ENCODE data around the gene GRIN2D.

GRIN2D gene

DNA sequence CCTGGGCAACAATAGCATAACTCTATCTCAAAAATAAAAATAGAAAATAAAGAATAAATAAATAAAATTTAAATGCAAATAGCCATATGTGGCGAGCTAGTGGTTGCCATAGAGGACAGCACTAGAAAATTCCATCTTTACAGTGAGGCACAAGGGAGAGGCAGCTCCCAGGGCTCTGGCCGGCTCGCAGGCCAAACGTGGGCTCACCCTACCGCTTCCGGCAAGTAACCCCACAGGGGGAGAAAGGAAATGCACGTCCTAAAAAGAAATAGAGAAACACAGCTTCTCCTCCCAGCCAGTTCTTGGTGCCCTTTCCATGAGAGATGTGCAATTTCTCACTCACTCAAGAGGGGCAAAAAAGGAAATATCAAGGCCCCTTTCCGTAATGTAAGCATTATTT lies 39.9 kb downstream of the GRIN2D start:
- Histone ChIP-seq H2AFZ (ENCODE audit: low read length) (no peak overlapping the region), H3K9me2 (ENCODE audit: low read depth, low read length) (no peaks in the 10 kb centered on the region), H3K9ac (ENCODE audit: low read length) (no peak overlapping the region), H3K9me3 (ENCODE audit: low read length) (no peaks in the 10 kb centered on the region), H3K27me3 (ENCODE audit: insufficient read depth, low read length) (no peaks in the 10 kb centered on the region), H3K4me2 (ENCODE audit: low read length) (no peak overlapping the region; the same call in 1 of the 2 replicates), H3F3A (ENCODE audit: insufficient read depth, low read length) (no peaks in the 10 kb centered on the region), H3K27ac (ENCODE audit: low read depth, low read length, poor library complexity, severe bottlenecking) (no peak overlapping the region), H4K20me1 (ENCODE audit: insufficient read depth, low read length) (no peaks in the 10 kb centered on the region), H3K4me1 (ENCODE audit: insufficient read depth, low read length, severe bottlenecking) (peaks cover 5% of the 10 kb centered on the region), H3K36me3 (ENCODE audit: insufficient read depth, low read length) (no peaks in the 10 kb centered on the region; the same call in 1 of the 2 replicates), H3K79me2 (ENCODE audit: insufficient read depth, low read length) (no peaks in the 10 kb centered on the region), H3K4me3 (ENCODE audit: low read depth, low read length, poor library complexity, severe bottlenecking) (no peak overlapping the region)
- TF ChIP-seq, protein P1, sequence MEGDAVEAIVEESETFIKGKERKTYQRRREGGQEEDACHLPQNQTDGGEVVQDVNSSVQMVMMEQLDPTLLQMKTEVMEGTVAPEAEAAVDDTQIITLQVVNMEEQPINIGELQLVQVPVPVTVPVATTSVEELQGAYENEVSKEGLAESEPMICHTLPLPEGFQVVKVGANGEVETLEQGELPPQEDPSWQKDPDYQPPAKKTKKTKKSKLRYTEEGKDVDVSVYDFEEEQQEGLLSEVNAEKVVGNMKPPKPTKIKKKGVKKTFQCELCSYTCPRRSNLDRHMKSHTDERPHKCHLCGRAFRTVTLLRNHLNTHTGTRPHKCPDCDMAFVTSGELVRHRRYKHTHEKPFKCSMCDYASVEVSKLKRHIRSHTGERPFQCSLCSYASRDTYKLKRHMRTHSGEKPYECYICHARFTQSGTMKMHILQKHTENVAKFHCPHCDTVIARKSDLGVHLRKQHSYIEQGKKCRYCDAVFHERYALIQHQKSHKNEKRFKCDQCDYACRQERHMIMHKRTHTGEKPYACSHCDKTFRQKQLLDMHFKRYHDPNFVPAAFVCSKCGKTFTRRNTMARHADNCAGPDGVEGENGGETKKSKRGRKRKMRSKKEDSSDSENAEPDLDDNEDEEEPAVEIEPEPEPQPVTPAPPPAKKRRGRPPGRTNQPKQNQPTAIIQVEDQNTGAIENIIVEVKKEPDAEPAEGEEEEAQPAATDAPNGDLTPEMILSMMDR (IDR thresholded peaks at IDR 0.05; ENCODE audit: low read length): no peak
- no peak for TF ChIP-seq EZH2 (IDR thresholded peaks at IDR 0.05; ENCODE audit: borderline replicate concordance, low read length)

GRCh38 chr19:48436586-48436985 lies 43.1 kb downstream of the GRIN2D start:
- H3K79me2 ChIP-seq (ENCODE audit: insufficient read depth, low read length): no peaks in the 10 kb centered on the region
- peaks cover 5% of the 10 kb centered on the region for H3K4me1 ChIP-seq (ENCODE audit: insufficient read depth, low read length, severe bottlenecking)
- no peaks in the 10 kb centered on the region for H4K20me1 ChIP-seq (ENCODE audit: insufficient read depth, low read length)
- no peak overlapping the region for H2AFZ ChIP-seq (ENCODE audit: low read length)
- no peaks in the 10 kb centered on the region for H3K27me3 ChIP-seq (ENCODE audit: insufficient read depth, low read length)
- H3K4me3 ChIP-seq (ENCODE audit: low read depth, low read length, poor library complexity, severe bottlenecking): no peak overlapping the region
- H3K36me3 ChIP-seq (ENCODE audit: insufficient read depth, low read length): no peaks in the 10 kb centered on the region; the same call in 1 of the 2 replicates
- H3K9ac ChIP-seq (ENCODE audit: low read length): no peak overlapping the region
- H3K9me3 ChIP-seq (ENCODE audit: low read length): no peaks in the 10 kb centered on the region
- H3K27ac ChIP-seq (ENCODE audit: low read depth, low read length, poor library complexity, severe bottlenecking): no peak overlapping the region
- H3F3A ChIP-seq (ENCODE audit: insufficient read depth, low read length): no peaks in the 10 kb centered on the region
- no peaks in the 10 kb centered on the region for H3K9me2 ChIP-seq (ENCODE audit: low read depth, low read length)
- no peak overlapping the region for H3K4me2 ChIP-seq (ENCODE audit: low read length)
- TF ChIP-seq EZH2 (IDR thresholded peaks at IDR 0.05; ENCODE audit: borderline replicate concordance, low read length): no peak
- TF ChIP-seq, protein P1 (IDR thresholded peaks at IDR 0.05; ENCODE audit: low read length): no peak

DNA sequence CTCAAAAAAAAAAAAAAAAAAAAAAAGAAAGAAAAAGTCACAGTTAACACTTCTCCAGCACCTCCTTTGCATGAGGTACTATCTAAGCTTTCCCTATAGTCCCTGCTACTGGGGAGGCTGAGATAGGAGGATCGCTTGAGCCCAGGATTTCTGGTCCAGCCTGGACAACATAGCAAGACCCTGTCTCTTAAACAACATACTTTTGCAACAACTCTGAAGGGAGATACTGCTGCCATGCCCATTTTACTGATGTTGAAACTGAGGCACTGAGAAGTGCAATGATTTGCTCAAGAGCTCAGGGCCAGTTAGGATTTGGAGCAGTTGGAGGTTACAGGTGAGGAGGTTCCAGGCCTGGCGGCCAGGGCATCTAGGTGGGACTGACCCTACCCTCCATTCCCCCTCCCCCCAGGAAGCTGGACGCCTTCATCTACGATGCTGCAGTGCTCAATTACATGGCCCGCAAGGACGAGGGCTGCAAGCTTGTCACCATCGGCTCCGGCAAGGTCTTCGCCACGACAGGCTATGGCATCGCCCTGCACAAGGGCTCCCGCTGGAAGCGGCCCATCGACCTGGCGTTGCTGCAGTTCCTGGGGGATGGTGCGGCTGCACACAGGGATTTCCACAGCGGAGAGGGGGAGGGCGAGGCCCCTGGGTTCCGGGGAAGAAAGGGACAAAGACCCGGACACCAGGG lies 48.0 kb downstream of the GRIN2D start:
- H3K27ac ChIP-seq (ENCODE audit: low read depth, low read length, poor library complexity, severe bottlenecking): no peak overlapping the region

More for the DNA sequence above, 48.0 kb downstream of the GRIN2D start:
- no peak overlapping the region for H3K4me2 ChIP-seq (ENCODE audit: low read length)
- no peaks in the 10 kb centered on the region for H3F3A ChIP-seq (ENCODE audit: insufficient read depth, low read length)
- H3K9ac ChIP-seq (ENCODE audit: low read length): no peak overlapping the region
- TF ChIP-seq, protein P1 (IDR thresholded peaks at IDR 0.05; ENCODE audit: low read length): no peak
- no peak for TF ChIP-seq EZH2 (IDR thresholded peaks at IDR 0.05; ENCODE audit: borderline replicate concordance, low read length)
- no peaks in the 10 kb centered on the region for H4K20me1 ChIP-seq (ENCODE audit: insufficient read depth, low read length)
- H3K36me3 ChIP-seq (ENCODE audit: insufficient read depth, low read length): no peaks in the 10 kb centered on the region
- no peaks in the 10 kb centered on the region for H3K79me2 ChIP-seq (ENCODE audit: insufficient read depth, low read length)
- no peaks in the 10 kb centered on the region for H3K9me2 ChIP-seq (ENCODE audit: low read depth, low read length)
- H3K27me3 ChIP-seq (ENCODE audit: insufficient read depth, low read length): no peaks in the 10 kb centered on the region
- peaks cover 18% of the 10 kb centered on the region for H3K4me1 ChIP-seq (ENCODE audit: insufficient read depth, low read length, severe bottlenecking)
- no peak overlapping the region for H2AFZ ChIP-seq (ENCODE audit: low read length)
- no peak overlapping the region for H3K4me3 ChIP-seq (ENCODE audit: low read depth, low read length, poor library complexity, severe bottlenecking)
- no peaks in the 10 kb centered on the region for H3K9me3 ChIP-seq (ENCODE audit: low read length)
